PFSK-1 (cell line): Measurements from ENCODE around the gene SLC24A3.

Source experiments
- FOXP2 ChIP-seq: optimal IDR thresholded peaks from 2 replicates; pipeline ENCODE3; 2011; ENCODE audit warnings: borderline replicate concordance, control low read depth, inconsistent platforms; ENCODE audit not compliant: insufficient read depth; ENCODE audit errors: extremely low read length, extremely low read depth
- POLR2AphosphoS5 ChIP-seq: IDR thresholded peaks from 2 replicates; pipeline ENCODE4 v1.6.1; 2012; ENCODE audit warnings: low read depth, mild to moderate bottlenecking, control low read depth, low read length, moderate library complexity
- SIN3A ChIP-seq: IDR thresholded peaks from 2 replicates; pipeline ENCODE4 v1.6.1; 2012; ENCODE audit warnings: mild to moderate bottlenecking, low read length, moderate library complexity, borderline replicate concordance; ENCODE audit not compliant: insufficient read depth
- TAF1 ChIP-seq: IDR thresholded peaks from 2 replicates; pipeline ENCODE4 v1.6.1; 2012; ENCODE audit warnings: low read length, control low read depth, borderline replicate concordance; ENCODE audit not compliant: insufficient read depth
- TF ChIP-seq, protein P1 (sequence below), 2 experiments: IDR thresholded peaks; 2 replicates each; pipeline versions ENCODE4 v1.6.1 to v1.8.0; 2011 to 2012; ENCODE audit warnings: low read depth in 2 of 2, low read length in 2 of 2, control low read depth in 1 of 2, inconsistent platforms in 1 of 2, mild to moderate bottlenecking in 1 of 2, moderate library complexity in 1 of 2; ENCODE audit not compliant: insufficient read depth in 1 of 2

SLC24A3 gene

GRCh38 chr20:19338960-19339359, 126.5 kb downstream of the SLC24A3 start:
- TF ChIP-seq SIN3A, result no peak
- TF ChIP-seq FOXP2, result no peak
- TF ChIP-seq POLR2AphosphoS5, result no peak
- TF ChIP-seq, protein P1, sequence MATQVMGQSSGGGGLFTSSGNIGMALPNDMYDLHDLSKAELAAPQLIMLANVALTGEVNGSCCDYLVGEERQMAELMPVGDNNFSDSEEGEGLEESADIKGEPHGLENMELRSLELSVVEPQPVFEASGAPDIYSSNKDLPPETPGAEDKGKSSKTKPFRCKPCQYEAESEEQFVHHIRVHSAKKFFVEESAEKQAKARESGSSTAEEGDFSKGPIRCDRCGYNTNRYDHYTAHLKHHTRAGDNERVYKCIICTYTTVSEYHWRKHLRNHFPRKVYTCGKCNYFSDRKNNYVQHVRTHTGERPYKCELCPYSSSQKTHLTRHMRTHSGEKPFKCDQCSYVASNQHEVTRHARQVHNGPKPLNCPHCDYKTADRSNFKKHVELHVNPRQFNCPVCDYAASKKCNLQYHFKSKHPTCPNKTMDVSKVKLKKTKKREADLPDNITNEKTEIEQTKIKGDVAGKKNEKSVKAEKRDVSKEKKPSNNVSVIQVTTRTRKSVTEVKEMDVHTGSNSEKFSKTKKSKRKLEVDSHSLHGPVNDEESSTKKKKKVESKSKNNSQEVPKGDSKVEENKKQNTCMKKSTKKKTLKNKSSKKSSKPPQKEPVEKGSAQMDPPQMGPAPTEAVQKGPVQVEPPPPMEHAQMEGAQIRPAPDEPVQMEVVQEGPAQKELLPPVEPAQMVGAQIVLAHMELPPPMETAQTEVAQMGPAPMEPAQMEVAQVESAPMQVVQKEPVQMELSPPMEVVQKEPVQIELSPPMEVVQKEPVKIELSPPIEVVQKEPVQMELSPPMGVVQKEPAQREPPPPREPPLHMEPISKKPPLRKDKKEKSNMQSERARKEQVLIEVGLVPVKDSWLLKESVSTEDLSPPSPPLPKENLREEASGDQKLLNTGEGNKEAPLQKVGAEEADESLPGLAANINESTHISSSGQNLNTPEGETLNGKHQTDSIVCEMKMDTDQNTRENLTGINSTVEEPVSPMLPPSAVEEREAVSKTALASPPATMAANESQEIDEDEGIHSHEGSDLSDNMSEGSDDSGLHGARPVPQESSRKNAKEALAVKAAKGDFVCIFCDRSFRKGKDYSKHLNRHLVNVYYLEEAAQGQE (IDR thresholded peaks at IDR 0.05; ENCODE audit: insufficient read depth in 1 of 2, low read depth in 2 of 2, low read length in 2 of 2), result no peak
- TF ChIP-seq TAF1, result no peak

DNA sequence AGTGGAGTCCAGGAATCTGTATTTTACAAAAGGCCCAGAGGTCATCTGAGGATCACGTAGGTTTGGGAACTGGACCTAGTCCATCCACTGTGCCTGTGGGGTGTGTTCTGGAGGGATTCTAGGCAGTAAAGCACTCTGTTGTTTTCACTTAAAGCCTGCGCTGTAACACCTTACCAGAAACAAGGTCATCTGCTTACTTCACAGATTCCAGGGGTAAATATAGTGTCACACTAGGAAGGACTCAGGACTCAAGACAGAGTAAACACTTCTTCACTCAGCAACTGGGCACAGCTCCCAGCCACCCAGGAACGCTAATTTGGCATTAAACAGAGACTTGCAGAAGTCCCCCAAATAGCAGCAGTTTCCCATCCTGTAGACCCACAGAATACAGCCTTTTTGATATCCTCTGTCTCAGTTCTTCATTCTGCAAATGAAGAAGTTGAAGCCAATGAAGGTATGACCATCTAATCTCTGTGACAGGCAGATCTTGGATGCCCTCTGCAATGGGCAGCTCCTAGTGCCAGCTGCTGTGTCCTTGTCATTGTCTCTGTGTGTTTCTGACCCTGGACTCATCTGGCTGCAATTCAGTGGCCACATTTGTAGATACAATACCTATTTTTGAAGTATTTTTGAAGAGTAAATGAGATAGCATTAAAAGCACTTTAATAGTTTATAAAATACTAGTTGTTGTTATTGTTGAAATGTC, 129.1 kb downstream of the SLC24A3 start:
- no peak for TF ChIP-seq FOXP2

- TF ChIP-seq FOXP2 (no peak), TAF1 (no peak), POLR2AphosphoS5 (no peak), SIN3A (no peak)
- TF ChIP-seq, protein P1 (IDR thresholded peaks at IDR 0.05; ENCODE audit: insufficient read depth in 1 of 2, low read depth in 2 of 2, low read length in 2 of 2), result no peak
These were observed 131.9 kb downstream of the SLC24A3 start for GRCh38 chr20:19344341-19344740.

- no peak for TF ChIP-seq FOXP2
- no peak for TF ChIP-seq SIN3A
These were observed 135.6 kb downstream of the SLC24A3 start for GRCh38 chr20:19347943-19348456.

GRCh38 chr20:19348582-19348981, 136.1 kb downstream of the SLC24A3 start:
- TF ChIP-seq, protein P1 (IDR thresholded peaks at IDR 0.05; ENCODE audit: insufficient read depth in 1 of 2, low read depth in 2 of 2, low read length in 2 of 2), result no peak
- TF ChIP-seq FOXP2, result no peak

DNA sequence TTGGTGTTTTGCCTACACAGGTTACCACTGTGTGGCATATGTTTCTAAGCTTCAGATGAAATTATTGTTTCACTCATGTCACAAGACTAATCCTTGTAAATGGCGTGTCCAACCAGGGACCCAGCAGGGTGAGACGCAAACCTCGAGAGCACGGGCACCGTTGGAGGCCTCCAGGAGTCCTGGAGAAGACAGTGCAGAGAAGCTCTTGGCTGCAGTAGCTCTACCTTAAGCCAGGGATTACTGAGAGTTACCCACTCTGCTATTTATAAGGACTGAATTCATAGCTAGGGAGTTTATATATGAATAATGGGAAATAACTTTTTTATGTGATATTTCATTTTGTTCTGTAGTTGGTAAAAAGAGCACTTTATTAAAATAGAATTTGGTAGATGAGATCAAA, 137.4 kb downstream of the SLC24A3 start:
- TF ChIP-seq TAF1 (no peak), POLR2AphosphoS5 (no peak), FOXP2 (no peak), SIN3A (no peak)
- TF ChIP-seq, protein P1 (IDR thresholded peaks at IDR 0.05; ENCODE audit: insufficient read depth in 1 of 2, low read depth in 2 of 2, low read length in 2 of 2), result no peak
